PC-9 (cell line): ENCODE measurements around the gene TEX13D. TPM values are rescaled to one million over a fixed set of nuclear protein-coding genes. Genes with fewer than 3 reads are reported as not detected.

Experiments used
- BruUV-seq: library from RNA; stranded (reverse); fragments of 400-500 nt; replicated peaks from 2 replicates; lab custom pipeline; 2021; lab: Mats Ljungman, UMichigan
- CTCF ChIA-PET: fragments of 300-600 bp; sonication (Branson Sonifier 250); formaldehyde crosslinking; loops from one replicate; lab custom pipeline; 2022; ENCODE audit warnings: antibody characterized with exemption; lab: Charles Lee
- POLR2A ChIA-PET: fragments of 300-600 bp; sonication (Branson Sonifier 250); formaldehyde crosslinking; loops from one replicate; lab custom pipeline; 2022; ENCODE audit warnings: antibody characterized with exemption; ENCODE audit not compliant: unreplicated experiment; lab: Charles Lee
- DNase-seq, 2 experiments: peaks; one replicate each; pipeline versions ENCODE4 v3.0.0 to v3.0.0-alpha.2; 2015 to 2022; ENCODE audit warnings: mixed read lengths in 1 of 2
- H2AFZ ChIP-seq: fragments of 200-600 bp; sonication (generic); 2 replicates; pipeline ENCODE4 v1.8.1; 2017; ENCODE audit warnings: antibody characterized with exemption
- H3F3A ChIP-seq: fragments of 200-600 bp; sonication (generic); 2 replicates; pipeline ENCODE4 v1.8.1; 2017; ENCODE audit warnings: antibody characterized with exemption, mild to moderate bottlenecking, low read depth; ENCODE audit not compliant: insufficient read depth
- H3K27ac ChIP-seq: fragments of 200-600 bp; sonication (generic); 2 replicates; pipeline ENCODE4 v1.6.1; 2016; ENCODE audit warnings: mixed run types
- H3K27me3 ChIP-seq: fragments of 200-600 bp; sonication (generic); 2 replicates; pipeline ENCODE4 v1.6.1; 2016; ENCODE audit warnings: low read depth, mixed run types; ENCODE audit not compliant: insufficient read depth
- H3K36me3 ChIP-seq: fragments of 200-600 bp; sonication (generic); 2 replicates; pipeline ENCODE4 v1.6.1; 2016; ENCODE audit warnings: low read depth, mixed run types
- H3K4me1 ChIP-seq: fragments of 200-600 bp; sonication (generic); replicated peaks from 2 replicates; pipeline ENCODE4 v1.6.1; 2016; ENCODE audit warnings: mixed run types; ENCODE audit not compliant: insufficient read depth
- H3K4me2 ChIP-seq: fragments of 200-600 bp; sonication (generic); 2 replicates; pipeline ENCODE4 v1.6.1; 2017; ENCODE audit warnings: mixed run types
- H3K4me3 ChIP-seq: fragments of 200-600 bp; sonication (generic); 2 replicates; pipeline ENCODE4 v1.6.1; 2016; ENCODE audit warnings: mixed run types
- H3K79me2 ChIP-seq: fragments of 200-600 bp; sonication (generic); 2 replicates; pipeline ENCODE4 v1.6.1; 2017; ENCODE audit warnings: low read depth, mixed run types
- H3K9me2 ChIP-seq: fragments of 200-600 bp; sonication (generic); 2 replicates; pipeline ENCODE4 v1.8.1; 2017; ENCODE audit warnings: mild to moderate bottlenecking; ENCODE audit not compliant: insufficient read depth
- H3K9me3 ChIP-seq: fragments of 200-600 bp; sonication (generic); 2 replicates; pipeline ENCODE4 v1.8.1; 2016; ENCODE audit warnings: low read depth; ENCODE audit not compliant: insufficient read depth
- H4K20me1 ChIP-seq: fragments of 200-600 bp; sonication (generic); 2 replicates; pipeline ENCODE4 v1.8.1; 2017; ENCODE audit not compliant: insufficient read depth
- EZH2 ChIP-seq: fragments of 200-600 bp; sonication (generic); IDR thresholded peaks from 2 replicates; pipeline ENCODE4 v1.8.0; 2017; ENCODE audit warnings: antibody characterized with exemption, low read depth
- intact Hi-C: fragments of 100-400 bp; cut with micrococcal nuclease; formaldehyde crosslinking; loops from one replicate; pipeline ENCODE4 v1.10.0; 2022; ENCODE audit not compliant: unreplicated experiment
- total RNA-seq: library from RNA; stranded (reverse); gene quantifications from 2 replicates; pipeline ENCODE4 v1.2.3, GENCODE V29; 2021
- TF ChIP-seq, protein P1 (sequence below): fragments of 200-600 bp; sonication (generic); conservative IDR thresholded peaks from 2 replicates; pipeline ENCODE4 v1.6.1; 2017; ENCODE audit warnings: mixed run types, antibody characterized with exemption, mild to moderate bottlenecking, moderate library complexity

The TEX13D gene
- total RNA-seq, 1 experiment from 2014 or later = not detected

DNA sequence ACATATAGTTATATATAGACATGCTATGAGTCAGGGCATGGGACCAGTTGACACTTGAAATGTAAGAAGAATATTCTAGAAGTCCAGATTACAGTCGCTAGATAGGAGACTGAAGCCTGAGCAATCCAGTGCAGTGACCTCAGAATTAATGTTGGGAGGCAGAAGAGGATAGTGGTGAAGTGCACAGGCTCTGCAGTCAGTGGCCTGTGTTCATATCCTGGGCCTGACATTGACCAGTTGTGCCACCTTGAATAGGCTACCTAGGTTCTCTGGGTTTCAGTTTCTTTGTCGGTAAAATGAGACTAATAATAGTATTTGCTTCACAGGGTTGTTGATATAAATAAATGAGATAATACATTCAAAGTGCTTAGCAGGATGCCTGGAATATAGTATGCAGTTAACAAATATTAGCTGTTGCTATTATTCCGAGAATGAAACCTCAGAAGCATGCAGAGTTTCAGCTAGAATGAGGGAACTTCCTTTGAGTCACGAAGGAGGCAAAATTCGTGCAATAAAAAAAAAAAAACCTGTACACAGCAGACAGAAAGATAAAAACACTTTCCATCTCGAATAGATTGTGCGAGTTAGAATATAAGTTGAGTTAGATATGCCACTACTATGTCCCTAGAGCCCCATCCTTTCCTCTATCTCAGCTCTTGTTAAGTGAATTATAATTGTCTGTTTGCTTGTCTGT is 9.9 kb downstream of the TEX13D start:
- H3F3A ChIP-seq = no peaks in the 10 kb centered on the region
- ChIA-PET POLR2A (no interaction called here), CTCF (no interaction called here)
- H3K4me1 ChIP-seq = no peaks in the 10 kb centered on the region
- no peaks in the 10 kb centered on the region for H3K27me3 ChIP-seq
- no peaks in the 10 kb centered on the region for H3K79me2 ChIP-seq
- no peaks in the 10 kb centered on the region for H4K20me1 ChIP-seq
- no peak overlapping the region for H3K4me2 ChIP-seq
- no peak overlapping the region for H3K27ac ChIP-seq
- H3K4me3 ChIP-seq = no peak overlapping the region
- H3K9me3 ChIP-seq = no peaks in the 10 kb centered on the region
- no peaks in the 10 kb centered on the region for H3K36me3 ChIP-seq
- H3K9me2 ChIP-seq = no peaks in the 10 kb centered on the region
- DNase-seq = no peak
- intact Hi-C loops = no loop called here
- TF ChIP-seq, protein P1, sequence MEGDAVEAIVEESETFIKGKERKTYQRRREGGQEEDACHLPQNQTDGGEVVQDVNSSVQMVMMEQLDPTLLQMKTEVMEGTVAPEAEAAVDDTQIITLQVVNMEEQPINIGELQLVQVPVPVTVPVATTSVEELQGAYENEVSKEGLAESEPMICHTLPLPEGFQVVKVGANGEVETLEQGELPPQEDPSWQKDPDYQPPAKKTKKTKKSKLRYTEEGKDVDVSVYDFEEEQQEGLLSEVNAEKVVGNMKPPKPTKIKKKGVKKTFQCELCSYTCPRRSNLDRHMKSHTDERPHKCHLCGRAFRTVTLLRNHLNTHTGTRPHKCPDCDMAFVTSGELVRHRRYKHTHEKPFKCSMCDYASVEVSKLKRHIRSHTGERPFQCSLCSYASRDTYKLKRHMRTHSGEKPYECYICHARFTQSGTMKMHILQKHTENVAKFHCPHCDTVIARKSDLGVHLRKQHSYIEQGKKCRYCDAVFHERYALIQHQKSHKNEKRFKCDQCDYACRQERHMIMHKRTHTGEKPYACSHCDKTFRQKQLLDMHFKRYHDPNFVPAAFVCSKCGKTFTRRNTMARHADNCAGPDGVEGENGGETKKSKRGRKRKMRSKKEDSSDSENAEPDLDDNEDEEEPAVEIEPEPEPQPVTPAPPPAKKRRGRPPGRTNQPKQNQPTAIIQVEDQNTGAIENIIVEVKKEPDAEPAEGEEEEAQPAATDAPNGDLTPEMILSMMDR = no peak
- no peak for TF ChIP-seq EZH2
- no peak overlapping the region for H2AFZ ChIP-seq
- no TSS peak for BruUV-seq

DNA sequence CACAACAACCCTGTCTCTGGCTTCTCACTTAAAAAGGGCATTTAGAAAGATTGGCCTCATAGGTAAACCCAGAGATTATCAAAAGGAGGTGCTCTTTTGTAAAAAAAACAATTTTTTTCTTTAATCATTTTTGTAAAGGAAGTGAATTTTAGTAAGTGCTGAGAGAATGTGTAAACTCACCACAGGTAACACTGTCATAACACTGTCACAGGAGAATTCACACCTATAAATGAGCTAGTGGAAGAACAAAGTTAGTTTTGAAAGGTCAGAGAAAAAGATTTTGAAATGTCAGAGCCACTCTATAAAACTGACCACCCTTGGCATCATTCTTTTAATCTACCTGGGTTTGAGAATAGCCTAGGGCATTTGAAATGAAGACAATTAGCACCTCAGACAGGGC is 10.6 kb downstream of the TEX13D start:
- H3K36me3 ChIP-seq = no peaks in the 10 kb centered on the region
- H3K79me2 ChIP-seq = no peaks in the 10 kb centered on the region
- H3K9me2 ChIP-seq = no peaks in the 10 kb centered on the region
- H3K27ac ChIP-seq = no peak overlapping the region
- intact Hi-C loops = no loop called here
- H3K4me1 ChIP-seq = no peaks in the 10 kb centered on the region
- no peak for DNase-seq
- BruUV-seq = no TSS peak
- H3K27me3 ChIP-seq = no peaks in the 10 kb centered on the region
- POLR2A ChIA-PET = no interaction called here
- H2AFZ ChIP-seq = no peak overlapping the region
- CTCF ChIA-PET = no interaction called here
- no peaks in the 10 kb centered on the region for H3F3A ChIP-seq
- H3K4me2 ChIP-seq = no peak overlapping the region
- TF ChIP-seq, protein P1 = no peak
- TF ChIP-seq EZH2 = no peak
- no peaks in the 10 kb centered on the region for H3K9me3 ChIP-seq
- no peaks in the 10 kb centered on the region for H4K20me1 ChIP-seq
- no peak overlapping the region for H3K4me3 ChIP-seq

DNA sequence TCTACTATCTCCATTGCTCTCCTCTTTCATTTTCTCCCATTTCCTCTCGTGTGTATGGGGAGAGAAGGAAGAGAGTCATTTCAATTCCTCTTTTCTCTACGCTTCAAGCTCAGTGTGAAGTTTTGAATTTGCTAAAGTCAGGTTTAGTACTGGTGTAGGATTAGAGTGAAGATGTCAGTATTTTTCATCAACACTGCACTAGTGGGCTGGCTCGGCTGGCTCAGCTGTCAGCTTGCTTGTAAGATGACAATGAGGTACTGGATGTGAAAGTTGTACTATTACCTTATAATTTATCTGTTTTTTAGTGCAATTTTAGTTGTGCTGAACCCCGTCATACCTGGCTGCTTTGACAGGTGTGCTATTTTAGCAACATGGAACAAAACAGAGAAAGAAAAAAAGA is 11.8 kb downstream of the TEX13D start:
- TF ChIP-seq, protein P1 = no peak
- TF ChIP-seq EZH2 = no peak
- POLR2A ChIA-PET = no interaction called here
- BruUV-seq = no TSS peak

More for the DNA sequence above, 11.8 kb downstream of the TEX13D start:
- H3K36me3 ChIP-seq = no peaks in the 10 kb centered on the region
- no peak overlapping the region for H2AFZ ChIP-seq
- intact Hi-C loops = no loop called here
- no peaks in the 10 kb centered on the region for H3K9me2 ChIP-seq
- DNase-seq = no peak
- H3K27me3 ChIP-seq = no peaks in the 10 kb centered on the region
- no peaks in the 10 kb centered on the region for H3K79me2 ChIP-seq
- no peaks in the 10 kb centered on the region for H3F3A ChIP-seq
- H3K4me1 ChIP-seq = no peaks in the 10 kb centered on the region
- CTCF ChIA-PET = no interaction called here
- no peak overlapping the region for H3K4me3 ChIP-seq
- no peaks in the 10 kb centered on the region for H4K20me1 ChIP-seq
- no peaks in the 10 kb centered on the region for H3K9me3 ChIP-seq
- no peak overlapping the region for H3K27ac ChIP-seq
- no peak overlapping the region for H3K4me2 ChIP-seq
